ENCODE data around the gene PITPNM3.
"Not testable (repeated sequence)": the region's sequence is repeated elsewhere in the genome, so short reads cannot be mapped to it uniquely, and the experiment has no call there.

Gene PITPNM3

DNA sequence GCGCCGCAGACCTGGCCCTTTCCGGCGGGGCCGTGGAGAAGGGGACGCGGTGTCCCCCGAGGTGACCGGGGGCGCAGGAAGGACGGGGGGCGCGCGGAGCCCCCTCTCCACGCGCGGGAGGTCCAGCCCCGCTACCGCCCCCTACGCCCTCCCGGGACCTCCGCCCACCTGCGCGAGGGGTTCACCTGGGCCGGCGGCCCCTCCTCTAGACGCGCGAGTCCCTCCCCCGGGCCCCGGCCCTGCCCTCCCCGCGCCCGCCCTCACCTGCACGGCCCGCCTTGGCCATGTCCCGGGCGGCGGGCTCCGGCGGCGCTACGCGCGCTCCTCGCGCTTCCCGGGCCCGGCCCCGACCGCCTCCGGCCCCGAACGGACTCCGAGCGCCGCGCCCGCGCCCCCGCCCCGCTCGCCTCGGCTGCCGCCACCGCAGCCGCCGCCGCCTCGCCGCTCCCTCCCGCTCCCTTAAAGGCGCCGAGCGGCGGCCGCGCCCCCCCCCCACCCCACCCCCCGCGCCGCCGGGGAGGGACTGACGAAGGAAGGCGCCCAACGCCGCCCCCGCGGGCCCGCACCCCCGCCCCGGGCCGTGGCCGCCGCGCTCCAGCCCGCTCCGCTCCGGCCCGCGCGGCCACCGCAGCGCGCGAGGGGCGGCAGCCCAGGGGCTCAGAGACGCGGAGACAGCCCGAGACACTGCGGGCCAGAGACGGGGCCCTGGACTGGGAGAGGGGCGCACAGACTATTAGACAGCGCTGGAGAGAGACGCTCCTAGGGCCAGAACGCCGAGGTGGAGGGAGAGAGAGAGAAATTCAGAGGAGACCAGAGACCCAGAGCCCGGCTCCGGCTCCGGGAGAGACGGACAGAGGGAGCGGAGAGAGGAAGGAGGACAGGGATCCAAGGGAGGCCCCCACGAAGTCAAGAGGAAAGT lies at the start of gene PITPNM3:
Gene PITPNM3, minus strand, starts transcription at position 435 of the 919 bp plus-strand sequence. Its CDS starts 149 bp downstream, at position 286.
- DNase-seq = no peak

- DNase-seq = no peak
These were observed 48.8 kb upstream of the PITPNM3 start for GRCh38 chr17:6605142-6605541.

GRCh38 chr17:6603744-6604325 lies 47.5 kb upstream of the PITPNM3 start:
- DNase-seq = no peak

- peak; percentile 40 to 63 for DNase-seq
These were observed 45.8 kb upstream of the PITPNM3 start for GRCh38 chr17:6602141-6602540.

- peak; percentile 70 to 83 for DNase-seq
These were observed 43.0 kb upstream of the PITPNM3 start for GRCh38 chr17:6599364-6599763.

- no peak for DNase-seq
These were observed 41.4 kb upstream of the PITPNM3 start for GRCh38 chr17:6597727-6598126.

DNA sequence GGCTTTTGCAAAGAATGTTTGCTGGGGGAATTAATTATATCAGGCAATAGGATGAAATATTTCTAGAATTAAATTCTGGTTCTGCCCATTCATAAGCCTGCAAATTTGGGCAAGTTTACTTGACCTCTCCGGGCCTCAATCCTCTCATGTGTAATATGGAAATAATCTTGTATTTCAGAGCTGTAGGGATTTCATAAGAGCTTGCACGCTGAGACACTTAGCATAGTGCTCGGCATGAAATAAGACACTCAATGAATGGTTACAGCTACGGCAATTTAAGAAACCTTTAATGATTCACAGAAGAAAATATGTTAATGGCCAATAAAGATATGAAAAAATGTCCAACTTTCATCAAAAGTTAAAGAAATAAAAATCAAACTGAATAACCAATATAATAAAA lies 40.6 kb upstream of the PITPNM3 start:
- DNase-seq = no peak

DNA sequence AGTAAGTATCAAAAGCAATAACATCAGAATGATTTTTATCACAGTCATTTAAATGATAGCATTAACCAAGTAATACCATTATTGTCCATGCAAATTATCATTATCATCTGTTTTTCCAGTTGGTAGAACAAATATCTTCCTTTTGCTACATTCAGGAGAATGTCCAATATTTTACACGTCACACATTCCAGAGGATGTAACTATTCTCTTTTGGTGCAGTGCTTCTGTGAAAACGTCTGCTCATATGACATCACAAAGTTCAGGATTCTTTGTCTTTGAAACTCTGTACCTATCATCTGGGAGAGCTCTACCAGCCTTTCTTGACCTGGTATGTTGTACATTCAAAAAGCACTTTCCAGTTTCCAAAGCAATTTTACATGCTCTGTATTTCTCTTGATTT lies 40.2 kb upstream of the PITPNM3 start:
- DNase-seq = no peak

GRCh38 chr17:6596081-6596480 lies 39.7 kb upstream of the PITPNM3 start:
- no peak for DNase-seq

DNA sequence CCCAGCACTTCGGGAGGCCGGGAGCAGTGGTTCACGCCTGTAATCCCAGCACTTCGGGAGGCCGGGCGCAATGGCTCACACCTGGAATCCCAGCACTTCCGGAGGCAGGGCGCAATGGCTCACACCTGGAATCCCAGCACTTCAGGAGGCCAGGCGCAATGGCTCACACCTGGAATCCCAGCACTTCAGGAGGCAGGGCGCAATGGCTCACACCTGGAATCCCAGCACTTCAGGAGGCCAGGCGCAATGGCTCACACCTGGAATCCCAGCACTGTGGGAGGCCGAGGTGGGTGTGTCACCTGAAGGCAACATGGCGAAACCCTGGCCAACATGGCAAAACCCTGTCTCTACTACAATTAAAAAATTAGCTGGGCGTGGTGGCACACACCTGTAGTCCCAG lies 37.0 kb upstream of the PITPNM3 start:
- DNase-seq = not testable (repeated sequence)

DNA sequence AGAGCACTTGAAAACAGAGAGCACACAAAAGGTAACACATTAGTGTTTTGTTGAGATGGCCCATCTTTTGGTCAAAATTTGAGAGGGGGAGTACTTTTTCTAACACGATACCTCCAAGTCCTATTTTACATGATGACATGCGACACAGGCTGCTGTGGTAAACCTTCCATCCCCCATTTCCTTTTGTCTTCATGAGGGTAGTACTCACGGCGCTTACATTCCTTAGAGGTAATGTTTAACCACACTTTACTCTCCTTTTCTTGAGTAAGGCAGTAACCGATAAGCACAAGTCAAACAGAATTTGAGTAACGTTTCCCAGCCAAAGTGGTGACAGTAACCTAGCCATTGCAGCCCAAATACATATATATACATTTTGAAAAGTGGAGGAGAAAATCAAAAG lies 35.8 kb upstream of the PITPNM3 start:
- DNase-seq = no peak

GRCh38 chr17:6591599-6592158 lies 35.3 kb upstream of the PITPNM3 start:
- DNase-seq = no peak

GRCh38 chr17:6589266-6589946 lies 33.1 kb upstream of the PITPNM3 start:
- no peak for DNase-seq

DNA sequence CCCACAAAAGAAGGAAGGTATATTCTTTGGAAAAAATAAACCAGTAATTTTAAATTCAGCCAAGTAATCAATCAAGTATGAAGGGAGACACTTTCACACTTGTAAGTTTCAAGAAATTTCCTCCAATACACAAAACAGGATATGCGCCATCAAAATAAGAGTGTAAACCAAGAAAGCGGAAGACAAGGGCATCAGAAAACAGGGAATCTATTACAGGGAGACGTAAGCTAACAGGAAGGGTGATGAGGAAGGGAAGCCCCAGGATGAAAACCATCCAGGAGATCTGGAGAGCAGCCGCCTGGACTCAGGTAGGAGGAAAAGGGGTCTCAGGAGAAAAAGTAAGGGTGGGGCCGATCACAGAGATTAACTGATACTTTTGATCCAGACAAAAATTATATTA lies 31.8 kb upstream of the PITPNM3 start:
- no peak for DNase-seq

DNA sequence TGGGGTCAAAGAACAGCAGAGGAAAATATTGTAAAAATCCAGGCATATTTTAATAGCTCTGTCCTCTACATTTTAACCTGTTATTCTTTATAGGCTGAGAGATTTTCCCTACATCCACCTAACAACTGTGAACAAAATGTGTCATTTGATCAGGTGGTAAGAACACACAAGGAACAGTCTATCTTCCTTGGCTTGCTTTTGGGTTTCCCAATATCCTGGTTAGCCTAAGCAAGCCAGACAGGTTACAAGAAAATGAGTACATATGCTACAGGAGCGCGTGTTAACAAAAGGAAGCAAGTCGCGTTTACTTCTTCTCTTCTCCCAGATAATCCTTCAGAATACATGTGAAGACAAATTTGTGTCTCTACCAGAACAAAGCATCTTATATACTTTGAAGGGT lies 31.0 kb upstream of the PITPNM3 start:
- DNase-seq = no peak

GRCh38 chr17:6583411-6583810 lies 27.1 kb upstream of the PITPNM3 start:
- no peak for DNase-seq

GRCh38 chr17:6580625-6581024 lies 24.3 kb upstream of the PITPNM3 start:
- no peak for DNase-seq

- no peak for DNase-seq
These were observed 22.1 kb upstream of the PITPNM3 start for GRCh38 chr17:6578491-6578890.

DNA sequence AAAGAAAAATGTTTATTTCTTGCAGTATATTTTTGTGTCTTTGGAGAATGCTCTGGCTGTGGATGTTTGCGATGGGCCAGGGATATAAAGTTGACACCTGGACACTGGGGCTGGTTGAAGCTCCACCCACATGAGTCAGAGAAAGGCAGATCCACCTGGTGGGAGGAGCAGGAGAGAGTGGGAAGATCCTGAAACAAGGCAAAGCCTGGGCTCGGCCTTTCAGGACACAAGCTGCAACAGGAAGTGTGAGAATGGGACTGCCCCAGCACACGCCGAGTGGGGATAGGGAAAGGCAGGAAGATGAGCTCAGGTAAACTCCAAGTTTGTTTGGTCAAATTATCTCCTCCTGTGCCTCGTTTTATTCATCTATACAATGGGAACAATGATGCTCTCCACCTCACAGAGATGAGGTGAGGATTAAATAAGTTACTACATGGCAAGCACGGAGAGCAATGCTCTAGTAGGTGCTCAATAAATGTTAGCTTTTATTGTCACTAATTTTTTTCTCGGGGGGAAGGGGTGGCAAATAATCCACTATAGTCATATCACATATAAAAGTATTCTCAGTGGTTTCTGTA lies 21.4 kb upstream of the PITPNM3 start:
- DNase-seq = no peak

DNA sequence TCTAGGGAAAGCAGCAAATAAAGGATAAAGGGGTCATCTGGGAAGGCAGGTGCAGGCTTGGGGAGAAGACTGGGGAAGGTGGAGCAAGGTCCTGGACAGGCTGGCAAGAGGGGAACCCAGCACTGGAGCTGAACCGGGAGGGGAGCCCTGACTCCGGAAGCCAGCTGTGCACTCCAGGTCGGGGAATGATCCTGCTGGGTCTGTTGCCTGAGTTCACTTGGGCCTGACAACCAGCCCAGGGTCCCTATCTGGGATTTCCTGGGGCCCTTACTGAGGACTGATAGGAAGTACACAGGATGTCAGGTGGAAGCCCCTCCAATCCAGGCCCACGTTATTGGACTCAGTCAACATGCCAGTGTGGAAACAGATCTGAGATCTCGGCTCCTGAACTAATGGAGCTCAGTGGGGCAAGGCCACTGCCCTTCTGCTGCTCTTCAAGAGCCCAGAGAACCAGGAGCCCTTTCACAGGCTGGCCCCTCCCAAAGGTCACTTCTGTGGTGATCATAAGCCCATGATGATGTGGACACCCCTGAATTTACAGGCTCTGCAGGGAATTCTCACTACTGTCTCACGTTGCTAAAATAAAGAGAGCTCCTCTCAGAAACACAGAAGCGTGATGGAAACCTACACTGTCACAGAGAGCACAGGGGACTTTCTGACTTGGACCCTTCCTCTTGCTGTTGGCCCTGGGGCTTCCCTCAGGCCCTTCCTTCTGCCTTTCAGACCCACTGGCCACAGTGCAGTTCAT lies 19.9 kb upstream of the PITPNM3 start:
- peak; percentile 43 to 69 for DNase-seq

DNA sequence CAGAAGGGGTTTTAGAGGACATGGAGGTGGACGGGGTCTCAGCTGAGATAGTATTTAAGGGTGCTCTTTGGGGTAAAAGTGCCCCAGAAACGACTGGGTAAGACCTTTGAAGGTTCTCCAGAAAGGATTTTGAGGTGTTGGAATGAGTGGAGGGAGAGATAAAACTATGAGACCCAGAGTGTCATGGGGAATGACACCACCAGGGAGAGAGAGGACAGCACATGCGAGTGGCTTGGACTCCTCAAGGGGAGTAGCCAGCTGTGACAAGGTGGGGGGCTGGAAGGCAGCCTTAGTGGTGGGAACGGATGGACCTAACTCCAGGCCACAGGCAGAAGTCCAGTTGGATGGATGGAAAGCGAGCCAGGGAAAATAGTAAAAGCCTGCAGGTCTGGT lies 19.2 kb upstream of the PITPNM3 start:
- no peak for DNase-seq

Measured in inflammatory macrophage treated with lipopolysaccharide for 1 hour (primary cell).